PFSK-1 (cell line): Measurements from ENCODE around the gene LDLRAD4.

Source experiments
- SIN3A ChIP-seq: IDR thresholded peaks from 2 replicates; pipeline ENCODE4 v1.6.1; 2012; ENCODE audit warnings: mild to moderate bottlenecking, low read length, moderate library complexity, borderline replicate concordance; ENCODE audit not compliant: insufficient read depth
- TAF1 ChIP-seq: IDR thresholded peaks from 2 replicates; pipeline ENCODE4 v1.6.1; 2012; ENCODE audit warnings: low read length, control low read depth, borderline replicate concordance; ENCODE audit not compliant: insufficient read depth

DNA sequence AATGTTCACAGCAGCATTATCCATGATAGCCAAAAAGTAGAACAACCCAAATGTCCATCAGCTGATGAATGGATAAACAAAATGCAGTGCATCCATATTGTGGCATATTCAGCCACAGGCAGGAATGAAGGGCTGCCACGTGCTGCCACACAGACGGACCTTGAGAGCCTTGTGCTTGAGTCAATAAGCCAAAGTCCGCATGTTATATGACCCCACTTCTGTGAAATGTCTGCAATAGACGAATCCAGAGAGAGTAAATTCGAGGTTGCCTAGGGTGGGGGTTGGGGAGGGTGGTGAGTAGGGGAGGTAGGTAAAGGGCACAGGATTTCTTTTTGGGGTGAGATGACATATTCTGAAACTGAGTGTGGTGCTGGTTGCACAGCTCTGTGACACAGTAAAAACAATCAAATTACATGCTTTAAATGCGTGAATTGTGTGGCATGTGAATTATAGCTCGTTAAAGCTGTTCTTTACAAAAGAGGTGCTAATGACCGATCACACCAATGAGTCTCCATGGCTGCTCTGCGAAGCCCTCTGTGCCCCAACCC lies 38.9 kb upstream of the LDLRAD4 start:
- TF ChIP-seq SIN3A (no peak), TAF1 (no peak)
